Endothelial cell of umbilical vein (primary cell): Measurements from ENCODE around the gene NADSYN1. TPM values are rescaled to one million over a fixed set of nuclear protein-coding genes. Genes with fewer than 3 reads are reported as not detected.

Source experiments
- BruUV-seq: library from RNA; stranded (reverse); fragments of 400-500 nt; replicated peaks from 2 replicates; lab custom pipeline; 2021; lab: Mats Ljungman, UMichigan
- CTCF ChIA-PET: fragments of 300-600, 350-600 bp; sonication (Branson Sonifier 250); formaldehyde crosslinking; loops from one replicate; lab custom pipeline; 2021; ENCODE audit warnings: antibody characterized with exemption, inconsistent platforms; lab: Charles Lee
- POLR2A ChIA-PET: fragments of 300-600, 350-600 bp; sonication (Branson Sonifier 250); formaldehyde crosslinking; loops from one replicate; lab custom pipeline; 2021; ENCODE audit warnings: antibody characterized with exemption, inconsistent platforms; lab: Charles Lee
- DNase-seq: peaks from one replicate; pipeline ENCODE4 v3.0.0-alpha.2; 2011; ENCODE audit warnings: low read depth, low spot score
- FAIRE-seq: peaks from 2 replicates; lab custom pipeline; 2011; peaks lifted over from hg19 to GRCh38; lab: Jason Lieb, UNC
- H2AFZ ChIP-seq: 2 replicates; pipeline ENCODE4 v1.6.0; 2012; ENCODE audit warnings: low read depth, low read length, control low read depth, inconsistent platforms
- H3K27ac ChIP-seq: 2 replicates; pipeline ENCODE4 v1.5.1; 2011; ENCODE audit warnings: low read depth, mild to moderate bottlenecking, control low read depth, low read length, moderate library complexity; ENCODE audit not compliant: insufficient read depth
- H3K27me3 ChIP-seq, 2 experiments: 2 replicates each; pipeline versions ENCODE4 v1.6.0 to v1.6.1; 2011; ENCODE audit warnings: low read length in 2 of 2, mixed read lengths in 1 of 2; ENCODE audit not compliant: control insufficient read depth in 2 of 2, insufficient read depth in 2 of 2
- H3K36me3 ChIP-seq, 2 experiments: 2 replicates in 1 of 2; 3 replicates in 1 of 2; pipeline ENCODE4 v1.5.1; 2011; ENCODE audit warnings: low read length in 2 of 2, mild to moderate bottlenecking in 1 of 2, moderate library complexity in 1 of 2; ENCODE audit not compliant: control insufficient read depth in 2 of 2, insufficient read depth in 2 of 2; ENCODE audit errors: extremely low read depth in 1 of 2
- H3K4me1 ChIP-seq: 3 replicates; pipeline ENCODE4 v1.5.1; 2011; ENCODE audit warnings: mild to moderate bottlenecking, low read length; ENCODE audit not compliant: control insufficient read depth, insufficient read depth; ENCODE audit errors: extremely low read depth
- H3K4me2 ChIP-seq: 2 replicates; pipeline ENCODE4 v1.6.1; 2011; ENCODE audit warnings: low read length, control low read depth, mixed read lengths; ENCODE audit not compliant: insufficient read depth
- H3K4me3 ChIP-seq, 3 experiments: fragments of 200-600 bp in 1 of 3; sonication (generic), shearing (Covaris generic) in 1 of 3; replicated peaks in 1 of 3; 2 replicates each; pipeline ENCODE4 v1.5.1; 2011 to 2016; ENCODE audit warnings: control low read depth in 3 of 3, low read length in 3 of 3, mild to moderate bottlenecking in 2 of 3, inconsistent platforms in 1 of 3, low read depth in 1 of 3, moderate library complexity in 1 of 3; ENCODE audit not compliant: insufficient read depth in 1 of 3
- H3K79me2 ChIP-seq: 2 replicates; pipeline ENCODE4 v1.6.0; 2012; ENCODE audit warnings: low read length, inconsistent platforms; ENCODE audit not compliant: control insufficient read depth, insufficient read depth
- H3K9ac ChIP-seq: replicated peaks from 2 replicates; pipeline ENCODE3; 2011; ENCODE audit warnings: low read length, control low read depth; ENCODE audit not compliant: insufficient read depth; ENCODE audit errors: extremely low read depth
- H3K9me1 ChIP-seq: replicated peaks from 3 replicates; pipeline ENCODE4 v1.6.0; 2011; ENCODE audit warnings: mild to moderate bottlenecking, low read length; ENCODE audit not compliant: control insufficient read depth, insufficient read depth; ENCODE audit errors: extremely low read depth
- H3K9me3 ChIP-seq: replicated peaks from 2 replicates; pipeline ENCODE4 v1.5.1; 2012; ENCODE audit warnings: low read length, inconsistent platforms; ENCODE audit not compliant: control insufficient read depth, insufficient read depth
- H4K20me1 ChIP-seq: replicated peaks from 2 replicates; pipeline ENCODE3; 2011; ENCODE audit warnings: mild to moderate bottlenecking, low read length; ENCODE audit not compliant: control insufficient read depth, insufficient read depth; ENCODE audit errors: extremely low read depth
- CTCF ChIP-seq, 2 donors: IDR thresholded peaks; 1 replicate in 1 of 2; 2 replicates in 1 of 2; pipeline ENCODE4 v1.5.1; 2011; ENCODE audit warnings: low read length in 2 of 2, mild to moderate bottlenecking in 2 of 2, moderate library complexity in 2 of 2, control low read depth in 1 of 2, inconsistent platforms in 1 of 2, low read depth in 1 of 2; ENCODE audit not compliant: insufficient read depth in 1 of 2; ENCODE audit errors: extremely low read depth in 1 of 2
- EZH2 ChIP-seq: IDR thresholded peaks from 2 replicates; pipeline ENCODE4 v1.6.1; 2012; ENCODE audit warnings: borderline replicate concordance, low read depth, mild to moderate bottlenecking, moderate library complexity, low read length, inconsistent platforms; ENCODE audit not compliant: severe bottlenecking
- FOS ChIP-seq: IDR thresholded peaks from 2 replicates; pipeline ENCODE4 v1.6.1; 2011; ENCODE audit warnings: mild to moderate bottlenecking, low read length, moderate library complexity, borderline replicate concordance; ENCODE audit not compliant: insufficient read depth
- MAX ChIP-seq: IDR thresholded peaks from 2 replicates; pipeline ENCODE4 v1.6.1; 2011; ENCODE audit not compliant: insufficient read depth, insufficient read length
- MYC ChIP-seq: IDR thresholded peaks from one replicate; pipeline ENCODE4 v1.6.1; 2011; ENCODE audit warnings: mild to moderate bottlenecking, low read depth, low read length
- POLR2AphosphoS5 ChIP-seq: IDR thresholded peaks from 2 replicates; pipeline ENCODE4 v1.6.1; 2012; ENCODE audit warnings: low read depth, mild to moderate bottlenecking, control low read depth, low read length, moderate library complexity; ENCODE audit not compliant: insufficient read depth
- dilution Hi-C: fragments of 300-500 bp; cut with MboI; formaldehyde crosslinking; loops from one replicate; pipeline ENCODE4 v1.15.0; 2019; ENCODE audit warnings: low sequenced_read_pairs; ENCODE audit not compliant: extremely low pct_ligation_motif_present
- intact Hi-C: fragments of 100-400 bp; cut with micrococcal nuclease; formaldehyde crosslinking; loops from one replicate; pipeline ENCODE4 v1.10.0; 2022
- polyA plus RNA-seq, 4 experiments: library from polyadenylated mRNA; depleted of rRNA in 3 of 4; stranded (reverse) in 3 of 4; unstranded in 1 of 4; fragments of >200 nt; gene quantifications; 2 replicates each; pipeline versions ENCODE4 v1.2.1 to v1.2.3, GENCODE V29; 2011 to 2012; ENCODE audit warnings: missing spikeins in 1 of 4
- total RNA-seq: library from RNA; stranded (reverse); gene quantifications from 2 replicates; pipeline ENCODE4 v1.2.3, GENCODE V29; 2021

The NADSYN1 gene
- total and polyA plus RNA-seq, 2 donors (not counting 3 experiments of a cell fraction or from before 2014, with no cell fraction given): 77.5 to 99.2 TPM

- ChIA-PET CTCF (no interaction called here), POLR2A (no interaction called here)
- TF ChIP-seq POLR2AphosphoS5: no peak
- TF ChIP-seq CTCF (IDR thresholded peaks at IDR 0.05; ENCODE audit: extremely low read depth in 1 of 2, insufficient read depth in 1 of 2, low read depth in 1 of 2, low read length in 2 of 2): no peak
- TF ChIP-seq MYC: no peak
- TF ChIP-seq FOS: no peak
- TF ChIP-seq EZH2: no peak
- no peak for TF ChIP-seq MAX
- no peaks in the 10 kb centered on the region for H3K36me3 ChIP-seq
- intact Hi-C loops (no loop called here), dilution Hi-C loops (no loop called here)
- H3K4me2 ChIP-seq: no peak overlapping the region
- no peak overlapping the region for H3K9ac ChIP-seq
- no peak for DNase-seq
- BruUV-seq: no TSS peak
- no peaks in the 10 kb centered on the region for H4K20me1 ChIP-seq
- H3K27ac ChIP-seq: no peak overlapping the region
- H3K27me3 ChIP-seq: no peaks in the 10 kb centered on the region
- no peaks in the 10 kb centered on the region for H3K79me2 ChIP-seq
- no peaks in the 10 kb centered on the region for H3K4me1 ChIP-seq
- H3K9me1 ChIP-seq: no peaks in the 10 kb centered on the region
- H3K9me3 ChIP-seq: no peaks in the 10 kb centered on the region
- H2AFZ ChIP-seq: no peak overlapping the region
- no peak overlapping the region for H3K4me3 ChIP-seq
- FAIRE-seq: no peak
Observed at GRCh38 chr11:71545405-71545966, 92.5 kb downstream of the NADSYN1 start.
